Endothelial cell of umbilical vein (primary cell): ENCODE measurements around the gene ARHGEF28.

ENCODE experiments used
- EZH2 ChIP-seq: IDR thresholded peaks from 2 replicates; pipeline ENCODE4 v1.6.1; 2012; ENCODE audit warnings: borderline replicate concordance, low read depth, mild to moderate bottlenecking, moderate library complexity, low read length, inconsistent platforms; ENCODE audit not compliant: severe bottlenecking
- FOS ChIP-seq: IDR thresholded peaks from 2 replicates; pipeline ENCODE4 v1.6.1; 2011; ENCODE audit warnings: mild to moderate bottlenecking, low read length, moderate library complexity, borderline replicate concordance; ENCODE audit not compliant: insufficient read depth
- GATA2 ChIP-seq: IDR thresholded peaks from 2 replicates; pipeline ENCODE4 v1.7.0; 2011; ENCODE audit warnings: low read depth, mild to moderate bottlenecking, moderate library complexity, mixed read lengths, low read length; ENCODE audit not compliant: insufficient read length, insufficient read depth
- JUN ChIP-seq: IDR thresholded peaks from 2 replicates; pipeline ENCODE4 v1.6.1; 2011; ENCODE audit warnings: borderline replicate concordance, low read depth; ENCODE audit not compliant: insufficient read length, insufficient read depth
- MYC ChIP-seq: IDR thresholded peaks from one replicate; pipeline ENCODE4 v1.6.1; 2011; ENCODE audit warnings: mild to moderate bottlenecking, low read depth, low read length
- POLR2A ChIP-seq: IDR thresholded peaks from 2 replicates; pipeline ENCODE4 v1.6.1; 2012; ENCODE audit warnings: low read depth, mild to moderate bottlenecking, control low read depth, low read length
- POLR2AphosphoS5 ChIP-seq: IDR thresholded peaks from 2 replicates; pipeline ENCODE4 v1.6.1; 2012; ENCODE audit warnings: low read depth, mild to moderate bottlenecking, control low read depth, low read length, moderate library complexity; ENCODE audit not compliant: insufficient read depth
- TF ChIP-seq, protein P1 (sequence below), 2 donors: IDR thresholded peaks; 1 replicate in 1 of 2; 2 replicates in 1 of 2; pipeline ENCODE4 v1.5.1; 2011; ENCODE audit warnings: low read length in 2 of 2, mild to moderate bottlenecking in 2 of 2, moderate library complexity in 2 of 2, control low read depth in 1 of 2, inconsistent platforms in 1 of 2, low read depth in 1 of 2; ENCODE audit not compliant: insufficient read depth in 1 of 2; ENCODE audit errors: extremely low read depth in 1 of 2
- TF ChIP-seq, protein P2 (sequence below): IDR thresholded peaks from 2 replicates; pipeline ENCODE4 v1.6.1; 2011; ENCODE audit not compliant: insufficient read depth, insufficient read length

DNA sequence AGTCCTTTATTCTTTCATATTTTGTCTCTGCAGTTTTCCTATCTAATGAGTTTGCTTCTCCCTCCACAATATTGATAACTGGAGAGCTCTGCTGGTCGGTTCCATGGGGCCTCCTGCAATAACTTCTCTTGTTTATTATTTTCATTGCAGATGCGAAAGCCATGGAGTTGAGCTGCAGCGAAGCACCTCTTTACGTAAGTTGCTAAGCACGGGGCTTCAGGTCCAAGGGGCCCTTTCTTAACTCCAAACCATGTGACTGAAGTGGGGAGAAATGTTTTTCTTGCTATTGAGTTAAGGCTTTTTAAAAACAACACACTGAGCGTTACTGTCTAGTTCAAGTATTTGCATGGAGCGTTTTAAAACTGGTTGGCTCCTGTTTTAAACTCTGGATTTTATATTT is 58.7 kb downstream of the ARHGEF28 start:
- TF ChIP-seq, protein P1, sequence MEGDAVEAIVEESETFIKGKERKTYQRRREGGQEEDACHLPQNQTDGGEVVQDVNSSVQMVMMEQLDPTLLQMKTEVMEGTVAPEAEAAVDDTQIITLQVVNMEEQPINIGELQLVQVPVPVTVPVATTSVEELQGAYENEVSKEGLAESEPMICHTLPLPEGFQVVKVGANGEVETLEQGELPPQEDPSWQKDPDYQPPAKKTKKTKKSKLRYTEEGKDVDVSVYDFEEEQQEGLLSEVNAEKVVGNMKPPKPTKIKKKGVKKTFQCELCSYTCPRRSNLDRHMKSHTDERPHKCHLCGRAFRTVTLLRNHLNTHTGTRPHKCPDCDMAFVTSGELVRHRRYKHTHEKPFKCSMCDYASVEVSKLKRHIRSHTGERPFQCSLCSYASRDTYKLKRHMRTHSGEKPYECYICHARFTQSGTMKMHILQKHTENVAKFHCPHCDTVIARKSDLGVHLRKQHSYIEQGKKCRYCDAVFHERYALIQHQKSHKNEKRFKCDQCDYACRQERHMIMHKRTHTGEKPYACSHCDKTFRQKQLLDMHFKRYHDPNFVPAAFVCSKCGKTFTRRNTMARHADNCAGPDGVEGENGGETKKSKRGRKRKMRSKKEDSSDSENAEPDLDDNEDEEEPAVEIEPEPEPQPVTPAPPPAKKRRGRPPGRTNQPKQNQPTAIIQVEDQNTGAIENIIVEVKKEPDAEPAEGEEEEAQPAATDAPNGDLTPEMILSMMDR (IDR thresholded peaks at IDR 0.05; ENCODE audit: extremely low read depth in 1 of 2, insufficient read depth in 1 of 2, low read depth in 1 of 2, low read length in 2 of 2): no peak
- TF ChIP-seq MYC: no peak
- TF ChIP-seq EZH2: no peak
- no peak for TF ChIP-seq POLR2AphosphoS5
- TF ChIP-seq, protein P2, sequence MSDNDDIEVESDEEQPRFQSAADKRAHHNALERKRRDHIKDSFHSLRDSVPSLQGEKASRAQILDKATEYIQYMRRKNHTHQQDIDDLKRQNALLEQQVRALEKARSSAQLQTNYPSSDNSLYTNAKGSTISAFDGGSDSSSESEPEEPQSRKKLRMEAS: no peak
- TF ChIP-seq POLR2A: no peak
- TF ChIP-seq FOS: no peak
- no peak for TF ChIP-seq JUN
- no peak for TF ChIP-seq GATA2
